IMR-90 (cell line): ENCODE results near the gene RASGRP3. TPM values are rescaled to one million over a fixed set of nuclear protein-coding genes. Genes with fewer than 3 reads are reported as not detected.

Experiments
- ATAC-seq: fragments of 200-7000 bp; cut with Tn5 transposase; 2 replicates; pipeline ENCODE4 v1.9.1; 2020; ENCODE audit warnings: low read depth, mild to moderate bottlenecking, moderate library complexity
- BruUV-seq: library from RNA; stranded (reverse); fragments of 400-500 nt; replicated peaks from 2 replicates; lab custom pipeline; 2021; lab: Mats Ljungman, UMichigan
- CTCF ChIA-PET: fragments of 300-600 bp; formaldehyde crosslinking; extraction: SDS; loops from one replicate; lab custom pipeline; 2021; ENCODE audit warnings: antibody characterized with exemption; lab: Yijun Ruan, JAX
- POLR2A ChIA-PET: fragments of 300-600 bp; sonication (Branson Sonifier 250); formaldehyde crosslinking; loops from one replicate; lab custom pipeline; 2022; ENCODE audit warnings: antibody characterized with exemption; ENCODE audit not compliant: unreplicated experiment; lab: Charles Lee
- DNase-seq: peaks from one replicate; pipeline ENCODE4 v3.0.0; 2013
- H2AFZ ChIP-seq: replicated peaks from 2 replicates; pipeline ENCODE3; 2013; ENCODE audit warnings: low read length, mild to moderate bottlenecking; ENCODE audit not compliant: poor library complexity
- H2AK5ac ChIP-seq: 2 replicates; pipeline ENCODE4 v1.6.1; 2013; ENCODE audit warnings: low read depth, low read length, inconsistent platforms
- H2AK9ac ChIP-seq: replicated peaks from 2 replicates; pipeline ENCODE3; 2013; ENCODE audit warnings: mild to moderate bottlenecking, low read depth, low read length, moderate library complexity; ENCODE audit not compliant: poor library complexity
- H2BK120ac ChIP-seq: 2 replicates; pipeline ENCODE4 v1.6.1; 2013; ENCODE audit warnings: low read depth, low read length, inconsistent platforms
- H2BK15ac ChIP-seq: 3 replicates; pipeline ENCODE4 v1.6.1; 2013; ENCODE audit warnings: low read depth, low read length, inconsistent platforms
- H2BK20ac ChIP-seq: 2 replicates; pipeline ENCODE4 v1.6.1; 2013; ENCODE audit warnings: low read depth, mild to moderate bottlenecking, inconsistent platforms, low read length, moderate library complexity
- H2BK5ac ChIP-seq: 2 replicates; pipeline ENCODE4 v1.6.1; 2013; ENCODE audit warnings: mild to moderate bottlenecking, low read depth, low read length, inconsistent platforms; ENCODE audit not compliant: poor library complexity, severe bottlenecking
- H3K14ac ChIP-seq: replicated peaks from 2 replicates; pipeline ENCODE4 v1.6.1; 2013; ENCODE audit warnings: low read depth, low read length, inconsistent platforms
- H3K18ac ChIP-seq: 2 replicates; pipeline ENCODE4 v1.6.1; 2013; ENCODE audit warnings: low read depth, low read length, control low read depth
- H3K23ac ChIP-seq: 2 replicates; pipeline ENCODE4 v1.6.1; 2013; ENCODE audit warnings: low read depth, low read length, inconsistent platforms
- H3K27ac ChIP-seq: 2 replicates; pipeline ENCODE4 v1.5.1; 2013; ENCODE audit warnings: mild to moderate bottlenecking, control low read depth, low read length; ENCODE audit not compliant: insufficient read depth
- H3K27me3 ChIP-seq: 2 replicates; pipeline ENCODE4 v1.6.1; 2013; ENCODE audit warnings: low read length; ENCODE audit not compliant: control insufficient read depth, insufficient read depth
- H3K36me3 ChIP-seq: 2 replicates; pipeline ENCODE4 v1.6.1; 2013; ENCODE audit warnings: low read length, mixed read lengths; ENCODE audit not compliant: control insufficient read depth, insufficient read depth
- H3K4ac ChIP-seq: 2 replicates; pipeline ENCODE4 v1.6.1; 2013; ENCODE audit warnings: low read depth, low read length, inconsistent platforms
- H3K4me1 ChIP-seq: 2 replicates; pipeline ENCODE4 v1.6.1; 2013; ENCODE audit warnings: low read length, mixed read lengths; ENCODE audit not compliant: control insufficient read depth, insufficient read depth
- H3K4me2 ChIP-seq: 2 replicates; pipeline ENCODE4 v1.6.1; 2013; ENCODE audit warnings: low read depth, mild to moderate bottlenecking, control low read depth, low read length, moderate library complexity
- H3K4me3 ChIP-seq: 2 replicates; pipeline ENCODE4 v1.5.1; 2013; ENCODE audit warnings: low read depth, mild to moderate bottlenecking, control low read depth, low read length, moderate library complexity; ENCODE audit not compliant: insufficient read depth
- H3K56ac ChIP-seq: 2 replicates; pipeline ENCODE4 v1.6.1; 2013; ENCODE audit warnings: low read length, inconsistent platforms; ENCODE audit not compliant: insufficient read depth; ENCODE audit errors: extremely low read depth
- H3K79me1 ChIP-seq, 2 experiments: 2 replicates each; pipeline ENCODE4 v1.6.1; 2013; ENCODE audit warnings: low read length in 2 of 2, inconsistent platforms in 1 of 2, low read depth in 1 of 2
- H3K9ac ChIP-seq: 2 replicates; pipeline ENCODE4 v1.6.1; 2013; ENCODE audit warnings: low read depth, low read length, control low read depth
- H3K9me1 ChIP-seq: 2 replicates; pipeline ENCODE4 v1.6.1; 2013; ENCODE audit warnings: low read length, inconsistent platforms; ENCODE audit not compliant: insufficient read depth
- H3K9me3 ChIP-seq: 2 replicates; pipeline ENCODE4 v1.6.1; 2013; ENCODE audit warnings: low read length; ENCODE audit not compliant: control insufficient read depth, insufficient read depth
- H4K20me1 ChIP-seq: 2 replicates; pipeline ENCODE4 v1.6.1; 2013; ENCODE audit warnings: low read length, inconsistent platforms; ENCODE audit not compliant: insufficient read depth
- H4K5ac ChIP-seq: 2 replicates; pipeline ENCODE4 v1.6.1; 2013; ENCODE audit warnings: mild to moderate bottlenecking, low read depth, low read length, control low read depth
- H4K8ac ChIP-seq, 2 experiments: 2 replicates each; pipeline ENCODE4 v1.6.1; 2013; ENCODE audit warnings: low read depth in 2 of 2, low read length in 2 of 2, control low read depth in 1 of 2, inconsistent platforms in 1 of 2
- H4K91ac ChIP-seq: 2 replicates; pipeline ENCODE4 v1.6.1; 2013; ENCODE audit warnings: low read depth, low read length, inconsistent platforms; ENCODE audit not compliant: insufficient read depth
- CEBPB ChIP-seq: IDR thresholded peaks from 2 replicates; pipeline ENCODE4 v1.6.1; 2012; ENCODE audit warnings: low read depth, low read length, improper control_type of control experiment
- CTCF ChIP-seq: conservative IDR thresholded peaks from 2 replicates; pipeline ENCODE4 v1.5.1; 2012; ENCODE audit warnings: mild to moderate bottlenecking, low read depth, low read length, improper control_type of control experiment
- MAZ ChIP-seq: IDR thresholded peaks from 2 replicates; pipeline ENCODE4 v1.6.1; 2012; ENCODE audit warnings: low read depth, mild to moderate bottlenecking, low read length, improper control_type of control experiment, moderate library complexity, borderline replicate concordance
- POLR2A ChIP-seq: IDR thresholded peaks from 2 replicates; pipeline ENCODE4 v1.6.1; 2012; ENCODE audit warnings: mild to moderate bottlenecking, low read depth, low read length
- RCOR1 ChIP-seq: IDR thresholded peaks from 2 replicates; pipeline ENCODE4 v1.6.1; 2012; ENCODE audit warnings: mild to moderate bottlenecking, low read length, improper control_type of control experiment; ENCODE audit not compliant: insufficient replicate concordance
- SMC3 ChIP-seq: fragments of 150-350 bp; IDR thresholded peaks from 2 replicates; pipeline ENCODE4 v1.6.1; 2016; ENCODE audit warnings: low read depth, mild to moderate bottlenecking, antibody characterized with exemption, low read length, moderate library complexity
- USF2 ChIP-seq: fragments of 150-350 bp; IDR thresholded peaks from 2 replicates; pipeline ENCODE4 v1.6.1; 2017; ENCODE audit warnings: mild to moderate bottlenecking, antibody characterized with exemption, low read length, low read depth
- WGBS, 2 experiments: methylation state at CpG; one replicate each; pipeline versions ENCODE4 v1.1.5 to v1.1.7; 2013; ENCODE audit warnings: missing lambda C conversion rate in 2 of 2; ENCODE audit not compliant: insufficient read length in 1 of 2; ENCODE audit errors: extremely low coverage in 2 of 2; 5-methylcytosine and 5-hydroxymethylcytosine counted together
- dilution Hi-C: fragments of 300-500 bp; cut with HindIII; formaldehyde crosslinking; loops from one replicate; pipeline ENCODE4 v1.14.3; 2018; ENCODE audit warnings: low sequenced_read_pairs; ENCODE audit not compliant: unreplicated experiment
- in situ Hi-C: fragments of 300-500 bp; cut with MboI; formaldehyde crosslinking; loops from 3 replicates; pipeline ENCODE4 v1.14.3; 2019; ENCODE audit warnings: low sequenced_read_pairs, inconsistent platforms, mixed read lengths
- intact Hi-C: fragments of 100-400 bp; cut with micrococcal nuclease; formaldehyde crosslinking; loops from 2 replicates; pipeline ENCODE4 v1.10.0; 2022
- polyA plus RNA-seq, 3 experiments: library from polyadenylated mRNA; depleted of rRNA; stranded (reverse); fragments of >200 nt; gene quantifications; 2 replicates each; pipeline ENCODE4 v1.2.3, GENCODE V29; 2012; ENCODE audit warnings: low replicate concordance in 1 of 3
- total RNA-seq: library from RNA; depleted of rRNA; stranded (reverse); fragments of >200 nt; gene quantifications from 2 replicates; pipeline ENCODE4 v1.2.3, GENCODE V29; 2012

The RASGRP3 gene
- total and polyA plus RNA-seq, 2 of the 4 experiments (the other 2 are of a cell fraction) = 1.7 to 3.0 TPM

- H2AK5ac ChIP-seq = peak overlapping the region; percentile 75
- peak overlapping the region; percentile 80; the same call in 1 of the 3 replicates for H2BK15ac ChIP-seq
- no peak overlapping the region for H3K4me3 ChIP-seq
- H3K4me2 ChIP-seq = peak overlapping the region; percentile 38; the same call in 1 of the 2 replicates
- no peak overlapping the region for H4K91ac ChIP-seq
- intact Hi-C loops (loop anchor here (2.0 to 5.0 kb wide), 3 partner anchors 151 to 496 kb away; partner anchors contain the start of gene LTBP1), in situ Hi-C loops (no loop called here), dilution Hi-C loops (no loop called here)
- H2BK20ac ChIP-seq = no peak overlapping the region
- ATAC-seq (peak; percentile 82), DNase-seq (peak; percentile 78)
- no peak overlapping the region; the same call in 1 of the 2 replicates for H3K23ac ChIP-seq
- H3K9me3 ChIP-seq = no peaks in the 10 kb centered on the region
- H3K56ac ChIP-seq = no peak overlapping the region
- H4K8ac ChIP-seq = no peak overlapping the region
- H3K79me1 ChIP-seq = no peaks in the 10 kb centered on the region
- H3K36me3 ChIP-seq = no peaks in the 10 kb centered on the region
- H3K18ac ChIP-seq = peak overlapping the region; percentile 54; the same call in 1 of the 2 replicates
- BruUV-seq = no TSS peak
- no peaks in the 10 kb centered on the region for H4K20me1 ChIP-seq
- no peak overlapping the region for H2AFZ ChIP-seq
- no peak overlapping the region for H3K27ac ChIP-seq
- ChIA-PET POLR2A (no interaction called here), CTCF (interaction anchor here (0.6 kb wide), 2 partner anchors 63 to 667 kb away, joined by 3 to 7 read pairs; no protein-coding TSS in a partner anchor)
- 0 out of 2 replicates have a peak, but pooled peaks cover 2% of the 10 kb centered on the region for H3K4me1 ChIP-seq
- H3K14ac ChIP-seq = no peak overlapping the region
- H3K4ac ChIP-seq = peak overlapping the region; percentile 79; the same call in 1 of the 2 replicates
- H3K27me3 ChIP-seq = no peaks in the 10 kb centered on the region
- peaks cover 5% of the 10 kb centered on the region; the same call in 1 of the 2 replicates for H3K9me1 ChIP-seq
- no peak overlapping the region for H3K9ac ChIP-seq
- H4K5ac ChIP-seq = no peak overlapping the region
- H2BK5ac ChIP-seq = peak overlapping the region; percentile 52
- no peak overlapping the region for H2AK9ac ChIP-seq
- WGBS, 2 experiments = no CpG with 5 or more reads among the region's 3 CpGs
- TF ChIP-seq SMC3 = no peak
- TF ChIP-seq RCOR1 = no peak
- TF ChIP-seq MAZ = no peak
- TF ChIP-seq POLR2A = no peak
- peak; percentile 63 for TF ChIP-seq CEBPB
- no peak for TF ChIP-seq CTCF
- TF ChIP-seq USF2 = no peak
- H2BK120ac ChIP-seq = peak overlapping the region; percentile 70
These were observed 33.1 kb upstream of the RASGRP3 start for GRCh38 chr2:33443274-33443829.
